Measurements from ENCODE around the gene ANK2.

ANK2 gene

GRCh38 chr4:113288696-113289095 lies 239.2 kb downstream of the ANK2 start:
- H3K27me3 ChIP-seq (ENCODE audit: insufficient read depth, poor library complexity, severe bottlenecking), result no peaks in the 10 kb centered on the region
- H3K27ac ChIP-seq (replicated peaks), result no peak overlapping the region
- H3K4me3 ChIP-seq (replicated peaks; ENCODE audit: insufficient read depth, low read length), result no peak overlapping the region
- TF ChIP-seq SPI1 (IDR thresholded peaks at IDR 0.05; ENCODE audit: borderline replicate concordance, low read depth) (no peak), REST (IDR thresholded peaks at IDR 0.05; ENCODE audit: insufficient replicate concordance, low read depth) (no peak), CTCF (IDR thresholded peaks at IDR 0.05; ENCODE audit: insufficient read depth, low read length) (no peak), POLR2AphosphoS5 (IDR thresholded peaks at IDR 0.05; ENCODE audit: low read depth) (no peak), GABPA (IDR thresholded peaks at IDR 0.05; ENCODE audit: low read depth) (no peak)
- DNase-seq (ENCODE audit: low read depth in 1 of 2, low spot score in 1 of 2), result no peak

GRCh38 chr4:113289766-113290165 lies 240.3 kb downstream of the ANK2 start:
- no peaks in the 10 kb centered on the region for H3K27me3 ChIP-seq (ENCODE audit: insufficient read depth, poor library complexity, severe bottlenecking)
- TF ChIP-seq REST (IDR thresholded peaks at IDR 0.05; ENCODE audit: insufficient replicate concordance, low read depth) (no peak), CTCF (IDR thresholded peaks at IDR 0.05; ENCODE audit: insufficient read depth, low read length) (no peak), POLR2AphosphoS5 (IDR thresholded peaks at IDR 0.05; ENCODE audit: low read depth) (no peak), SPI1 (IDR thresholded peaks at IDR 0.05; ENCODE audit: borderline replicate concordance, low read depth) (no peak), GABPA (IDR thresholded peaks at IDR 0.05; ENCODE audit: low read depth) (no peak)
- DNase-seq (ENCODE audit: low read depth in 1 of 2, low spot score in 1 of 2), result no peak
- H3K4me3 ChIP-seq (replicated peaks; ENCODE audit: insufficient read depth, low read length), result no peak overlapping the region
- H3K27ac ChIP-seq (replicated peaks), result no peak overlapping the region

GRCh38 chr4:113290666-113291065 lies 241.2 kb downstream of the ANK2 start:
- Histone ChIP-seq H3K27me3 (ENCODE audit: insufficient read depth, poor library complexity, severe bottlenecking) (no peaks in the 10 kb centered on the region), H3K27ac (replicated peaks) (no peak overlapping the region), H3K4me3 (replicated peaks; ENCODE audit: insufficient read depth, low read length) (no peak overlapping the region)
- DNase-seq (ENCODE audit: low read depth in 1 of 2, low spot score in 1 of 2), result no peak
- TF ChIP-seq CTCF (IDR thresholded peaks at IDR 0.05; ENCODE audit: insufficient read depth, low read length), result no peak
- no peak for TF ChIP-seq SPI1 (IDR thresholded peaks at IDR 0.05; ENCODE audit: borderline replicate concordance, low read depth)
- TF ChIP-seq GABPA (IDR thresholded peaks at IDR 0.05; ENCODE audit: low read depth), result no peak
- no peak for TF ChIP-seq REST (IDR thresholded peaks at IDR 0.05; ENCODE audit: insufficient replicate concordance, low read depth)
